A673 (cell line): Measurements from ENCODE around the gene VAV3.

Experiments used
- EZH2 ChIP-seq: fragments of 200-600 bp; sonication (generic); IDR thresholded peaks from 2 replicates; pipeline ENCODE4 v1.6.1; 2017; ENCODE audit warnings: borderline replicate concordance, low read depth, mild to moderate bottlenecking, mixed read lengths, antibody characterized with exemption, low read length; ENCODE audit not compliant: poor library complexity, severe bottlenecking
- TF ChIP-seq, protein P1 (sequence below): fragments of 300-800, 200-600 bp; sonication (generic); conservative IDR thresholded peaks from 2 replicates; pipeline ENCODE4 v1.5.1; 2017; ENCODE audit warnings: low read depth, mild to moderate bottlenecking, antibody characterized with exemption, low read length, moderate library complexity, mixed read lengths

DNA sequence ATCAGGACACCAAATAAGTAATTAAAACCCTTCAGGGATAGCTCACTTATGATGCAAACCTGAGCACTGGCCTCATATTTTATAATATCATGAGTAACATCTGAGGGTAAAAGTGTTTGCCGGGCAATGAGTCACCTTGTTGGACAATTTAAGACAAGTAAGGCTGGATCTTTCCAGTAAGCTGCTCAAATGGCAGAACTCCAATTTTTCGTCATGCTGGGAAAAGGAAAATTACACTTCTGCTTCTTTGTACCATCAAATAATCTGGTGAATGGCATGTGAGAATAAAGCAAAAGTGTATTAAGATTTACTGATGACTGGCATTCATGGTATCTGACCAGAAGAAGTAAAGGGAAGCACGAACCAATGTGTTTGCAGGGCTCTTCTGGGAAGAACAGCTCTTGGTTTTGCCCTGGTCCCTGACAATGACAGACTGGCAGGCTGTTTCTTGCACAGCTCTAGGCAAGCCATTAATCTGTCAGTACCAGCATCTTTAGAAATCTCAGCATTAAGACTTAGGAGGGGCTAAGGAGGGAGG is 392.2 kb downstream of the VAV3 start:
- TF ChIP-seq EZH2 = no peak
- TF ChIP-seq, protein P1, sequence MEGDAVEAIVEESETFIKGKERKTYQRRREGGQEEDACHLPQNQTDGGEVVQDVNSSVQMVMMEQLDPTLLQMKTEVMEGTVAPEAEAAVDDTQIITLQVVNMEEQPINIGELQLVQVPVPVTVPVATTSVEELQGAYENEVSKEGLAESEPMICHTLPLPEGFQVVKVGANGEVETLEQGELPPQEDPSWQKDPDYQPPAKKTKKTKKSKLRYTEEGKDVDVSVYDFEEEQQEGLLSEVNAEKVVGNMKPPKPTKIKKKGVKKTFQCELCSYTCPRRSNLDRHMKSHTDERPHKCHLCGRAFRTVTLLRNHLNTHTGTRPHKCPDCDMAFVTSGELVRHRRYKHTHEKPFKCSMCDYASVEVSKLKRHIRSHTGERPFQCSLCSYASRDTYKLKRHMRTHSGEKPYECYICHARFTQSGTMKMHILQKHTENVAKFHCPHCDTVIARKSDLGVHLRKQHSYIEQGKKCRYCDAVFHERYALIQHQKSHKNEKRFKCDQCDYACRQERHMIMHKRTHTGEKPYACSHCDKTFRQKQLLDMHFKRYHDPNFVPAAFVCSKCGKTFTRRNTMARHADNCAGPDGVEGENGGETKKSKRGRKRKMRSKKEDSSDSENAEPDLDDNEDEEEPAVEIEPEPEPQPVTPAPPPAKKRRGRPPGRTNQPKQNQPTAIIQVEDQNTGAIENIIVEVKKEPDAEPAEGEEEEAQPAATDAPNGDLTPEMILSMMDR = no peak
